IMR-90 (cell line): ENCODE data around the gene COL27A1. TPM values are rescaled to one million over a fixed set of nuclear protein-coding genes. Genes with fewer than 3 reads are reported as not detected.

Source experiments
- ATAC-seq: fragments of 200-7000 bp; cut with Tn5 transposase; 2 replicates; pipeline ENCODE4 v1.9.1; 2020; ENCODE audit warnings: low read depth, mild to moderate bottlenecking, moderate library complexity
- BruUV-seq: library from RNA; stranded (reverse); fragments of 400-500 nt; replicated peaks from 2 replicates; lab custom pipeline; 2021; lab: Mats Ljungman, UMichigan
- CTCF ChIA-PET: fragments of 300-600 bp; formaldehyde crosslinking; extraction: SDS; loops from one replicate; lab custom pipeline; 2021; ENCODE audit warnings: antibody characterized with exemption; lab: Yijun Ruan, JAX
- POLR2A ChIA-PET: fragments of 300-600 bp; sonication (Branson Sonifier 250); formaldehyde crosslinking; loops from one replicate; lab custom pipeline; 2022; ENCODE audit warnings: antibody characterized with exemption; ENCODE audit not compliant: unreplicated experiment; lab: Charles Lee
- DNase-seq: peaks from one replicate; pipeline ENCODE4 v3.0.0; 2013
- H2AFZ ChIP-seq: replicated peaks from 2 replicates; pipeline ENCODE3; 2013; ENCODE audit warnings: low read length, mild to moderate bottlenecking; ENCODE audit not compliant: poor library complexity
- H2AK5ac ChIP-seq: 2 replicates; pipeline ENCODE4 v1.6.1; 2013; ENCODE audit warnings: low read depth, low read length, inconsistent platforms
- H2AK9ac ChIP-seq: replicated peaks from 2 replicates; pipeline ENCODE3; 2013; ENCODE audit warnings: mild to moderate bottlenecking, low read depth, low read length, moderate library complexity; ENCODE audit not compliant: poor library complexity
- H2BK120ac ChIP-seq: 2 replicates; pipeline ENCODE4 v1.6.1; 2013; ENCODE audit warnings: low read depth, low read length, inconsistent platforms
- H2BK15ac ChIP-seq: 3 replicates; pipeline ENCODE4 v1.6.1; 2013; ENCODE audit warnings: low read depth, low read length, inconsistent platforms
- H2BK20ac ChIP-seq: 2 replicates; pipeline ENCODE4 v1.6.1; 2013; ENCODE audit warnings: low read depth, mild to moderate bottlenecking, inconsistent platforms, low read length, moderate library complexity
- H2BK5ac ChIP-seq: 2 replicates; pipeline ENCODE4 v1.6.1; 2013; ENCODE audit warnings: mild to moderate bottlenecking, low read depth, low read length, inconsistent platforms; ENCODE audit not compliant: poor library complexity, severe bottlenecking
- H3K14ac ChIP-seq: replicated peaks from 2 replicates; pipeline ENCODE4 v1.6.1; 2013; ENCODE audit warnings: low read depth, low read length, inconsistent platforms
- H3K18ac ChIP-seq: 2 replicates; pipeline ENCODE4 v1.6.1; 2013; ENCODE audit warnings: low read depth, low read length, control low read depth
- H3K23ac ChIP-seq: 2 replicates; pipeline ENCODE4 v1.6.1; 2013; ENCODE audit warnings: low read depth, low read length, inconsistent platforms
- H3K27ac ChIP-seq: 2 replicates; pipeline ENCODE4 v1.5.1; 2013; ENCODE audit warnings: mild to moderate bottlenecking, control low read depth, low read length; ENCODE audit not compliant: insufficient read depth
- H3K27me3 ChIP-seq: 2 replicates; pipeline ENCODE4 v1.6.1; 2013; ENCODE audit warnings: low read length; ENCODE audit not compliant: control insufficient read depth, insufficient read depth
- H3K36me3 ChIP-seq: 2 replicates; pipeline ENCODE4 v1.6.1; 2013; ENCODE audit warnings: low read length, mixed read lengths; ENCODE audit not compliant: control insufficient read depth, insufficient read depth
- H3K4ac ChIP-seq: 2 replicates; pipeline ENCODE4 v1.6.1; 2013; ENCODE audit warnings: low read depth, low read length, inconsistent platforms
- H3K4me1 ChIP-seq: 2 replicates; pipeline ENCODE4 v1.6.1; 2013; ENCODE audit warnings: low read length, mixed read lengths; ENCODE audit not compliant: control insufficient read depth, insufficient read depth
- H3K4me2 ChIP-seq: 2 replicates; pipeline ENCODE4 v1.6.1; 2013; ENCODE audit warnings: low read depth, mild to moderate bottlenecking, control low read depth, low read length, moderate library complexity
- H3K4me3 ChIP-seq: 2 replicates; pipeline ENCODE4 v1.5.1; 2013; ENCODE audit warnings: low read depth, mild to moderate bottlenecking, control low read depth, low read length, moderate library complexity; ENCODE audit not compliant: insufficient read depth
- H3K56ac ChIP-seq: 2 replicates; pipeline ENCODE4 v1.6.1; 2013; ENCODE audit warnings: low read length, inconsistent platforms; ENCODE audit not compliant: insufficient read depth; ENCODE audit errors: extremely low read depth
- H3K79me1 ChIP-seq, 2 experiments: 2 replicates each; pipeline ENCODE4 v1.6.1; 2013; ENCODE audit warnings: low read length in 2 of 2, inconsistent platforms in 1 of 2, low read depth in 1 of 2
- H3K9ac ChIP-seq: 2 replicates; pipeline ENCODE4 v1.6.1; 2013; ENCODE audit warnings: low read depth, low read length, control low read depth
- H3K9me1 ChIP-seq: 2 replicates; pipeline ENCODE4 v1.6.1; 2013; ENCODE audit warnings: low read length, inconsistent platforms; ENCODE audit not compliant: insufficient read depth
- H3K9me3 ChIP-seq: 2 replicates; pipeline ENCODE4 v1.6.1; 2013; ENCODE audit warnings: low read length; ENCODE audit not compliant: control insufficient read depth, insufficient read depth
- H4K20me1 ChIP-seq: 2 replicates; pipeline ENCODE4 v1.6.1; 2013; ENCODE audit warnings: low read length, inconsistent platforms; ENCODE audit not compliant: insufficient read depth
- H4K5ac ChIP-seq: 2 replicates; pipeline ENCODE4 v1.6.1; 2013; ENCODE audit warnings: mild to moderate bottlenecking, low read depth, low read length, control low read depth
- H4K8ac ChIP-seq, 2 experiments: 2 replicates each; pipeline ENCODE4 v1.6.1; 2013; ENCODE audit warnings: low read depth in 2 of 2, low read length in 2 of 2, control low read depth in 1 of 2, inconsistent platforms in 1 of 2
- H4K91ac ChIP-seq: 2 replicates; pipeline ENCODE4 v1.6.1; 2013; ENCODE audit warnings: low read depth, low read length, inconsistent platforms; ENCODE audit not compliant: insufficient read depth
- CEBPB ChIP-seq: IDR thresholded peaks from 2 replicates; pipeline ENCODE4 v1.6.1; 2012; ENCODE audit warnings: low read depth, low read length, improper control_type of control experiment
- ELK1 ChIP-seq: fragments of 150-350 bp; IDR thresholded peaks from 2 replicates; pipeline ENCODE4 v1.6.1; 2016; ENCODE audit warnings: low read depth, mild to moderate bottlenecking, low read length, moderate library complexity, borderline replicate concordance
- FOS ChIP-seq: fragments of 150-350 bp; IDR thresholded peaks from 2 replicates; pipeline ENCODE4 v1.6.1; 2016; ENCODE audit warnings: low read depth, low read length
- MAFK ChIP-seq: IDR thresholded peaks from 2 replicates; pipeline ENCODE4 v1.6.1; 2012; ENCODE audit warnings: low read depth, low read length, improper control_type of control experiment
- RFX5 ChIP-seq: IDR thresholded peaks from 2 replicates; pipeline ENCODE4 v1.8.0; 2012; ENCODE audit warnings: low read depth, mild to moderate bottlenecking, low read length, moderate library complexity
- WGBS, 2 experiments: methylation state at CpG; one replicate each; pipeline versions ENCODE4 v1.1.5 to v1.1.7; 2013; ENCODE audit warnings: missing lambda C conversion rate in 2 of 2; ENCODE audit not compliant: insufficient read length in 1 of 2; ENCODE audit errors: extremely low coverage in 2 of 2; 5-methylcytosine and 5-hydroxymethylcytosine counted together
- dilution Hi-C: fragments of 300-500 bp; cut with HindIII; formaldehyde crosslinking; loops from one replicate; pipeline ENCODE4 v1.14.3; 2018; ENCODE audit warnings: low sequenced_read_pairs; ENCODE audit not compliant: unreplicated experiment
- in situ Hi-C: fragments of 300-500 bp; cut with MboI; formaldehyde crosslinking; loops from 3 replicates; pipeline ENCODE4 v1.14.3; 2019; ENCODE audit warnings: low sequenced_read_pairs, inconsistent platforms, mixed read lengths
- intact Hi-C: fragments of 100-400 bp; cut with micrococcal nuclease; formaldehyde crosslinking; loops from 2 replicates; pipeline ENCODE4 v1.10.0; 2022
- polyA plus RNA-seq, 3 experiments: library from polyadenylated mRNA; depleted of rRNA; stranded (reverse); fragments of >200 nt; gene quantifications; 2 replicates each; pipeline ENCODE4 v1.2.3, GENCODE V29; 2012; ENCODE audit warnings: low replicate concordance in 1 of 3
- total RNA-seq: library from RNA; depleted of rRNA; stranded (reverse); fragments of >200 nt; gene quantifications from 2 replicates; pipeline ENCODE4 v1.2.3, GENCODE V29; 2012

The COL27A1 gene
- total and polyA plus RNA-seq, 2 of the 4 experiments (the other 2 are of a cell fraction): 3.2 to 18.3 TPM

GRCh38 chr9:114209151-114209550 is 53.8 kb downstream of the COL27A1 start:
- no peak overlapping the region for H3K4me3 ChIP-seq
- peaks cover 15% of the 10 kb centered on the region for H3K4me1 ChIP-seq
- H3K56ac ChIP-seq: no peak overlapping the region
- intact Hi-C loops: no loop called here
- no peak overlapping the region for H4K8ac ChIP-seq
- H3K36me3 ChIP-seq: peaks cover 19% of the 10 kb centered on the region
- ATAC-seq: no peak
- no peak for TF ChIP-seq FOS
- no peak for TF ChIP-seq MAFK
- TF ChIP-seq RFX5: no peak
- TF ChIP-seq ELK1: no peak
- no peak for TF ChIP-seq CEBPB
- H3K9ac ChIP-seq: no peak overlapping the region
- H2BK120ac ChIP-seq: no peak overlapping the region
- peaks cover 0 to 13% of the 10 kb centered on the region in 2 experiments; a peak in 2 of 4 replicates for H3K79me1 ChIP-seq
- in situ Hi-C loops: no loop called here
- BruUV-seq: no TSS peak
- H2AK9ac ChIP-seq: no peak overlapping the region
- no peak overlapping the region for H2BK5ac ChIP-seq
- no peak overlapping the region; the same call in 1 of the 2 replicates for H3K4me2 ChIP-seq
- ChIA-PET POLR2A (no interaction called here), CTCF (no interaction called here)
- dilution Hi-C loops: no loop called here
- H4K20me1 ChIP-seq: no peaks in the 10 kb centered on the region
- no peak overlapping the region for H3K14ac ChIP-seq
- H3K23ac ChIP-seq: no peak overlapping the region
- H3K27ac ChIP-seq: no peak overlapping the region
- no peaks in the 10 kb centered on the region for H3K9me3 ChIP-seq
- peaks cover 24% of the 10 kb centered on the region for H3K9me1 ChIP-seq
- no peak overlapping the region for H4K91ac ChIP-seq
- H3K4ac ChIP-seq: no peak overlapping the region
- DNase-seq: no peak
- no peak overlapping the region for H2AK5ac ChIP-seq
- no peak overlapping the region for H2BK20ac ChIP-seq
- no peak overlapping the region for H3K18ac ChIP-seq
- WGBS, 2 experiments: 80% methylated on average over 5 of the region's 18 CpGs; no CpG with 5 or more reads in 1 of the 2 experiments
- no peaks in the 10 kb centered on the region for H3K27me3 ChIP-seq
- no peak overlapping the region for H2AFZ ChIP-seq
- no peak overlapping the region for H2BK15ac ChIP-seq
- no peak overlapping the region for H4K5ac ChIP-seq
